Chondrocyte (in vitro differentiated cells): ENCODE measurements around the gene NR1D1. TPM values are rescaled to one million over a fixed set of nuclear protein-coding genes. Genes with fewer than 3 reads are reported as not detected.

Experiments
- DNase-seq: peaks from one replicate; pipeline ENCODE4 v3.0.0; 2021; ENCODE audit warnings: mixed read lengths, low spot score
- H3K27ac Mint-ChIP-seq: one replicate; pipeline ENCODE4 v1.8.0; 2021; ENCODE audit warnings: mild to moderate bottlenecking, moderate library complexity, mixed read lengths; ENCODE audit not compliant: unreplicated experiment
- H3K27me3 Mint-ChIP-seq: 2 replicates; pipeline ENCODE4 v1.8.0; 2021; ENCODE audit warnings: low read depth, mixed read lengths
- H3K36me3 Mint-ChIP-seq: 2 replicates; pipeline ENCODE4 v1.8.0; 2021; ENCODE audit warnings: low read depth, mixed read lengths
- H3K4me1 Mint-ChIP-seq: 2 replicates; pipeline ENCODE4 v1.8.0; 2021; ENCODE audit warnings: low read depth, mild to moderate bottlenecking, mixed read lengths
- H3K4me3 Mint-ChIP-seq: one replicate; pipeline ENCODE4 v1.8.0; 2021; ENCODE audit warnings: mild to moderate bottlenecking, moderate library complexity, mixed read lengths; ENCODE audit not compliant: unreplicated experiment
- H3K9me3 Mint-ChIP-seq: 2 replicates; pipeline ENCODE4 v1.8.0; 2021; ENCODE audit warnings: low read depth, mixed read lengths
- CTCF ChIP-seq: fragments of 200-600 bp; sonication (generic); IDR thresholded peaks from 2 replicates; pipeline ENCODE4 v1.5.0; 2021; ENCODE audit warnings: antibody characterized with exemption, mild to moderate bottlenecking, moderate library complexity
- total RNA-seq: library from RNA; stranded (reverse); gene quantifications from 3 replicates; pipeline ENCODE4 v1.2.1, GENCODE V29; 2021

NR1D1 gene
- total RNA-seq, 1 donor from 2014 or later: 5.9 TPM

- H3K4me3 Mint-ChIP-seq: peak overlapping the region; percentile 77
- no peaks in the 10 kb centered on the region for H3K36me3 Mint-ChIP-seq
- TF ChIP-seq CTCF: no peak
- H3K9me3 Mint-ChIP-seq: no peaks in the 10 kb centered on the region
- H3K4me1 Mint-ChIP-seq: peaks cover 61% of the 10 kb centered on the region
- no peaks in the 10 kb centered on the region for H3K27me3 Mint-ChIP-seq
- no peak for DNase-seq
- H3K27ac Mint-ChIP-seq: peak overlapping the region; percentile 99
These were observed 13.5 kb upstream of the NR1D1 start for GRCh38 chr17:40113907-40114245.

- Mint-ChIP-seq H3K36me3 (no peaks in the 10 kb centered on the region), H3K27me3 (no peaks in the 10 kb centered on the region), H3K4me1 (peaks cover 63% of the 10 kb centered on the region), H3K27ac (peak overlapping the region; percentile 99), H3K9me3 (no peaks in the 10 kb centered on the region), H3K4me3 (peak overlapping the region; percentile 77)
- peak; percentile 96 for DNase-seq
- peak; percentile 90 for TF ChIP-seq CTCF
These were observed 12.9 kb upstream of the NR1D1 start for GRCh38 chr17:40113110-40113906.

- Mint-ChIP-seq H3K4me3 (peak overlapping the region; percentile 77), H3K9me3 (no peaks in the 10 kb centered on the region), H3K36me3 (no peaks in the 10 kb centered on the region), H3K27ac (peak overlapping the region; percentile 99), H3K4me1 (peaks cover 69% of the 10 kb centered on the region), H3K27me3 (no peaks in the 10 kb centered on the region)
- no peak for DNase-seq
- no peak for TF ChIP-seq CTCF
These were observed 12.3 kb upstream of the NR1D1 start for GRCh38 chr17:40112718-40113109.

- Mint-ChIP-seq H3K4me1 (peaks cover 74% of the 10 kb centered on the region), H3K36me3 (no peaks in the 10 kb centered on the region), H3K27me3 (no peaks in the 10 kb centered on the region), H3K4me3 (no peak overlapping the region), H3K9me3 (no peaks in the 10 kb centered on the region), H3K27ac (peak overlapping the region; percentile 99)
- DNase-seq: no peak
- TF ChIP-seq CTCF: no peak
These were observed 11.9 kb upstream of the NR1D1 start for GRCh38 chr17:40112191-40112711.

GRCh38 chr17:40111221-40112128, 11.1 kb upstream of the NR1D1 start:
- no peaks in the 10 kb centered on the region for H3K9me3 Mint-ChIP-seq
- H3K4me1 Mint-ChIP-seq: peaks cover 80% of the 10 kb centered on the region
- no peak for DNase-seq
- peak overlapping the region; percentile 99 for H3K27ac Mint-ChIP-seq
- peak overlapping the region; percentile 59 for H3K4me3 Mint-ChIP-seq
- H3K36me3 Mint-ChIP-seq: no peaks in the 10 kb centered on the region
- TF ChIP-seq CTCF: peak; percentile 86
- H3K27me3 Mint-ChIP-seq: no peaks in the 10 kb centered on the region
